SU-DHL-6 (cell line): ENCODE data around the gene EPSTI1.

Experiments
- H2AFZ ChIP-seq: fragments of 200-600 bp; sonication (generic); 2 replicates; pipeline ENCODE4 v1.6.1; 2014; ENCODE audit warnings: low read depth, mild to moderate bottlenecking, moderate library complexity, mixed read lengths, antibody characterized with exemption, low read length; ENCODE audit not compliant: severe bottlenecking
- H3F3A ChIP-seq: fragments of 200-600 bp; shearing (Covaris generic); 2 replicates; pipeline ENCODE4 v1.6.0; 2016; ENCODE audit warnings: antibody characterized with exemption, mild to moderate bottlenecking; ENCODE audit not compliant: insufficient read depth
- H3K27ac ChIP-seq: fragments of 200-600 bp; sonication (generic); 2 replicates; pipeline ENCODE4 v1.5.1; 2016; ENCODE audit warnings: low read depth, mild to moderate bottlenecking, low read length, moderate library complexity, mixed read lengths
- H3K27me3 ChIP-seq: fragments of 200-600 bp; sonication (generic), shearing (Covaris generic); 2 replicates; pipeline ENCODE4 v1.6.0; 2014; ENCODE audit warnings: mild to moderate bottlenecking, low read length
- H3K36me3 ChIP-seq: fragments of 200-600 bp; sonication (generic); 2 replicates; pipeline ENCODE4 v1.6.1; 2014; ENCODE audit warnings: mild to moderate bottlenecking, low read length, mixed read lengths
- H3K4me2 ChIP-seq: fragments of 300-600, 200-600 bp; shearing (Covaris generic), sonication (generic); 2 replicates; pipeline ENCODE4 v1.6.0; 2014; ENCODE audit warnings: low read length, low read depth, mild to moderate bottlenecking; ENCODE audit not compliant: poor library complexity, severe bottlenecking
- H3K4me3 ChIP-seq: fragments of 200-600 bp; sonication (generic); 2 replicates; pipeline ENCODE4 v1.5.1; 2014; ENCODE audit warnings: antibody characterized with exemption, low read length, mild to moderate bottlenecking, mixed read lengths; ENCODE audit not compliant: insufficient read depth, poor library complexity, severe bottlenecking
- H3K79me2 ChIP-seq: fragments of 200-600 bp; sonication (generic); 2 replicates; pipeline ENCODE4 v1.6.1; 2014; ENCODE audit warnings: mild to moderate bottlenecking, low read length, moderate library complexity; ENCODE audit not compliant: insufficient read depth
- H3K9ac ChIP-seq: fragments of 200-600 bp; sonication (generic); 2 replicates; pipeline ENCODE4 v1.7.0; 2014; ENCODE audit warnings: mild to moderate bottlenecking, low read length
- H3K9me2 ChIP-seq: fragments of 200-600 bp; sonication (generic); replicated peaks from 2 replicates; pipeline ENCODE4 v1.6.1; 2014; ENCODE audit warnings: low read length; ENCODE audit not compliant: insufficient read depth
- H3K9me3 ChIP-seq: fragments of 200-600 bp; sonication (generic); 2 replicates; pipeline ENCODE4 v1.6.1; 2014; ENCODE audit warnings: low read length, mixed read lengths; ENCODE audit not compliant: insufficient read depth
- H4K20me1 ChIP-seq: fragments of 200-600 bp; sonication (generic); 2 replicates; pipeline ENCODE4 v1.6.1; 2014; ENCODE audit warnings: low read depth, mild to moderate bottlenecking, antibody characterized with exemption, low read length, moderate library complexity, mixed read lengths
- CTCF ChIP-seq: fragments of 200-600 bp; sonication (generic); IDR thresholded peaks from one replicate; pipeline ENCODE4 v1.5.1; 2017; ENCODE audit warnings: antibody characterized with exemption, mild to moderate bottlenecking, low read length, moderate library complexity; ENCODE audit not compliant: insufficient read depth, poor library complexity, severe bottlenecking
- EZH2phosphoT487 ChIP-seq: fragments of 200-600 bp; sonication (generic), shearing (Covaris generic); conservative IDR thresholded peaks from 2 replicates; pipeline ENCODE4 v1.6.1; 2018; ENCODE audit warnings: mild to moderate bottlenecking, antibody characterized with exemption, low read length, moderate library complexity, mixed read lengths

Gene EPSTI1

GRCh38 chr13:42969565-42970172, 22.4 kb downstream of the EPSTI1 start:
- H3K79me2 ChIP-seq: no peaks in the 10 kb centered on the region
- H3K27me3 ChIP-seq: no peaks in the 10 kb centered on the region
- no peak overlapping the region for H3K4me3 ChIP-seq
- no peaks in the 10 kb centered on the region for H3K9me3 ChIP-seq
- TF ChIP-seq CTCF: peak; percentile 68
- TF ChIP-seq EZH2phosphoT487: no peak
- H3K27ac ChIP-seq: no peak overlapping the region
- H3F3A ChIP-seq: no peaks in the 10 kb centered on the region
- H4K20me1 ChIP-seq: no peaks in the 10 kb centered on the region
- H3K9me2 ChIP-seq: no peaks in the 10 kb centered on the region
- H2AFZ ChIP-seq: no peak overlapping the region
- no peak overlapping the region for H3K4me2 ChIP-seq
- H3K36me3 ChIP-seq: no peaks in the 10 kb centered on the region
- H3K9ac ChIP-seq: no peak overlapping the region

GRCh38 chr13:42968906-42969305, 23.1 kb downstream of the EPSTI1 start:
- H3K9ac ChIP-seq: no peak overlapping the region
- H3K4me3 ChIP-seq: no peak overlapping the region
- H3K9me3 ChIP-seq: no peaks in the 10 kb centered on the region
- no peaks in the 10 kb centered on the region for H3K9me2 ChIP-seq
- H3K27me3 ChIP-seq: no peaks in the 10 kb centered on the region
- H3K79me2 ChIP-seq: no peaks in the 10 kb centered on the region
- TF ChIP-seq EZH2phosphoT487: no peak
- TF ChIP-seq CTCF: no peak
- H4K20me1 ChIP-seq: no peaks in the 10 kb centered on the region
- H2AFZ ChIP-seq: no peak overlapping the region
- H3K4me2 ChIP-seq: no peak overlapping the region
- no peaks in the 10 kb centered on the region for H3K36me3 ChIP-seq
- H3F3A ChIP-seq: no peaks in the 10 kb centered on the region
- no peak overlapping the region for H3K27ac ChIP-seq

- no peak overlapping the region for H3K27ac ChIP-seq
- TF ChIP-seq EZH2phosphoT487 (no peak), CTCF (no peak)
- no peaks in the 10 kb centered on the region for H3K36me3 ChIP-seq
- H3K4me2 ChIP-seq: no peak overlapping the region
- no peaks in the 10 kb centered on the region for H4K20me1 ChIP-seq
- H3K27me3 ChIP-seq: no peaks in the 10 kb centered on the region
- H3K9me2 ChIP-seq: no peaks in the 10 kb centered on the region
- H3F3A ChIP-seq: no peaks in the 10 kb centered on the region
- H3K9ac ChIP-seq: no peak overlapping the region
- H3K79me2 ChIP-seq: no peaks in the 10 kb centered on the region
- no peak overlapping the region for H3K4me3 ChIP-seq
- H3K9me3 ChIP-seq: no peaks in the 10 kb centered on the region
- no peak overlapping the region for H2AFZ ChIP-seq
Observed at GRCh38 chr13:42967660-42968059, 24.4 kb downstream of the EPSTI1 start.
